MG63 (cell line): ENCODE data around the gene PKN1. TPM values are rescaled to one million over a fixed set of nuclear protein-coding genes. Genes with fewer than 3 reads are reported as not detected.
"Not testable (repeated sequence)": the region's sequence is repeated elsewhere in the genome, so short reads cannot be mapped to it uniquely, and the experiment has no call there.

Experiments used
- DNase-seq: peaks from one replicate; pipeline ENCODE4 v3.0.0-alpha.2; 2020
- H3K27me3 ChIP-seq: fragments of 250-450 bp; sonication (Bioruptor Pico); 2 replicates; pipeline ENCODE4 v1.5.1; 2020; ENCODE audit warnings: mild to moderate bottlenecking, moderate library complexity
- H3K36me3 ChIP-seq: fragments of 250-450 bp; sonication (Bioruptor Pico); 2 replicates; pipeline ENCODE4 v1.5.1; 2020; ENCODE audit warnings: mild to moderate bottlenecking, moderate library complexity
- H3K4me3 ChIP-seq: fragments of 250-450 bp; sonication (Bioruptor Pico); 2 replicates; pipeline ENCODE4 v1.5.1; 2020; ENCODE audit warnings: mild to moderate bottlenecking, moderate library complexity
- H3K9me3 ChIP-seq: fragments of 250-450 bp; sonication (Bioruptor Pico); 2 replicates; pipeline ENCODE4 v1.5.1; 2020; ENCODE audit warnings: mild to moderate bottlenecking, moderate library complexity
- total RNA-seq: library from RNA; depleted of rRNA; stranded (reverse); fragments of >200 nt; shearing (Covaris generic); gene quantifications from 2 replicates; pipeline ENCODE4 v1.2.3, GENCODE V29; 2014; ENCODE audit warnings: low replicate concordance; rRNA removed

PKN1 gene
- 105 and 128 TPM in 2 replicates for total RNA-seq

GRCh38 chr19:14432791-14433553 is at the start of gene PKN1:
Gene PKN1, plus strand, starts transcription at chr19:14433306. Its CDS starts 216 bp downstream, at chr19:14433522.
- H3K9me3 ChIP-seq = no peaks in the 10 kb centered on the region
- peak within 1 kb of the TSS; percentile 60 for H3K4me3 ChIP-seq
- H3K36me3 ChIP-seq = peaks cover 27% of the 10 kb centered on the region
- DNase-seq = peak; percentile 74
- no peaks in the 10 kb centered on the region for H3K27me3 ChIP-seq

GRCh38 chr19:14383661-14384555 is 49.2 kb upstream of the PKN1 start:
- Histone ChIP-seq H3K27me3 (no peaks in the 10 kb centered on the region), H3K4me3 (peak overlapping the region; percentile 85), H3K36me3 (peaks cover 29% of the 10 kb centered on the region), H3K9me3 (no peaks in the 10 kb centered on the region)
- peak; percentile 69 for DNase-seq

DNA sequence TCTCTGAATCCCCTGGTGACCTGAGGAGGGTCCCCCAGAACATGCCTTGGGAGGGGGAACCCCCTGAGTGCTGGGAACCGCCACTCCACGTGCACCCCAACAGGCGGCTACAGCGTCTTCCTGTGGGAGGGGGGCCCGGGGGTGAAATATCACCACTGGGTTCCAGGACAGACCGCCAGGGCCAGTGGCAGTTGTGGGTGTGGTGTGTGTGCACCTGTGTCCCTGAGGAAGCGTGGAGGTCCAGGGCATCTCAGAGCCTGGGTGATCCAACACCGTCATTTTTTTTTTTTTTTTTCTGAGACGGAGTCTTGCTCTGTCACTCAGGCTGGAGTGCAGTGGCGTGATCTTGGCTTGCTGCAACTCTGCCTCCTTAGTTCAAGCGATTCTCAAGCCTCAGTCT is 47.6 kb upstream of the PKN1 start:
- peaks cover 32% of the 10 kb centered on the region for H3K36me3 ChIP-seq

DNA sequence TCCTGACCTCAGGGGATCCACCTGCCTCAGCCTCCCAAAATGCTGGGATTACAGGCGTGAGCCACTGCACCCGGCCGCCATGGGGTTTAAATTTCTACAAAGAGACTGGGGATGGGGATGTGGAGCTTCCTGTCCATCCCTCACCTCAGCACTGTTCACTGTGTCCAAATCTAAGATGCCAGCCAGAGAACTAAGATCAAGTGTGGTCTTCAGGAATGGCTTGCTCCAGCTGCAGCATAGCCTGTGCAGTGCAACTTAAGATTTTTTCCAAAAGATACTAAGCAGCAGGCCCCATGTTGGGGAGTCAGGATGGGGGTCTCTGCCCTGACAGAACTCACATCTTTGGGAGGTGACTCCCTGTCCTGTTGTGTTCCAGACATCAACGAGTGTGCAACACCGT is 42.6 kb upstream of the PKN1 start:
- Histone ChIP-seq H3K36me3 (peaks cover 58% of the 10 kb centered on the region), H3K27me3 (no peaks in the 10 kb centered on the region), H3K4me3 (no peak overlapping the region), H3K9me3 (no peaks in the 10 kb centered on the region)
- no peak for DNase-seq

More for the DNA sequence above, 47.6 kb upstream of the PKN1 start:
- DNase-seq = no peak
- Histone ChIP-seq H3K27me3 (no peaks in the 10 kb centered on the region), H3K9me3 (no peaks in the 10 kb centered on the region), H3K4me3 (no peak overlapping the region)

GRCh38 chr19:14391156-14391821 is 41.8 kb upstream of the PKN1 start:
- DNase-seq = no peak
- Histone ChIP-seq H3K36me3 (peaks cover 62% of the 10 kb centered on the region), H3K27me3 (no peaks in the 10 kb centered on the region), H3K9me3 (no peaks in the 10 kb centered on the region), H3K4me3 (no peak overlapping the region)

- Histone ChIP-seq H3K4me3 (no peak overlapping the region), H3K36me3 (peaks cover 60% of the 10 kb centered on the region), H3K27me3 (no peaks in the 10 kb centered on the region), H3K9me3 (no peaks in the 10 kb centered on the region)
- DNase-seq = no peak
These were observed 39.8 kb upstream of the PKN1 start for GRCh38 chr19:14393329-14393728.

- no peak for DNase-seq
- Histone ChIP-seq H3K36me3 (peaks cover 61% of the 10 kb centered on the region), H3K9me3 (no peaks in the 10 kb centered on the region), H3K4me3 (no peak overlapping the region), H3K27me3 (no peaks in the 10 kb centered on the region)
These were observed 38.9 kb upstream of the PKN1 start for GRCh38 chr19:14394167-14394566.

GRCh38 chr19:14395262-14395661 is 37.8 kb upstream of the PKN1 start:
- H3K27me3 ChIP-seq = no peaks in the 10 kb centered on the region
- no peak for DNase-seq
- H3K36me3 ChIP-seq = peaks cover 61% of the 10 kb centered on the region
- H3K4me3 ChIP-seq = no peak overlapping the region
- H3K9me3 ChIP-seq = no peaks in the 10 kb centered on the region

DNA sequence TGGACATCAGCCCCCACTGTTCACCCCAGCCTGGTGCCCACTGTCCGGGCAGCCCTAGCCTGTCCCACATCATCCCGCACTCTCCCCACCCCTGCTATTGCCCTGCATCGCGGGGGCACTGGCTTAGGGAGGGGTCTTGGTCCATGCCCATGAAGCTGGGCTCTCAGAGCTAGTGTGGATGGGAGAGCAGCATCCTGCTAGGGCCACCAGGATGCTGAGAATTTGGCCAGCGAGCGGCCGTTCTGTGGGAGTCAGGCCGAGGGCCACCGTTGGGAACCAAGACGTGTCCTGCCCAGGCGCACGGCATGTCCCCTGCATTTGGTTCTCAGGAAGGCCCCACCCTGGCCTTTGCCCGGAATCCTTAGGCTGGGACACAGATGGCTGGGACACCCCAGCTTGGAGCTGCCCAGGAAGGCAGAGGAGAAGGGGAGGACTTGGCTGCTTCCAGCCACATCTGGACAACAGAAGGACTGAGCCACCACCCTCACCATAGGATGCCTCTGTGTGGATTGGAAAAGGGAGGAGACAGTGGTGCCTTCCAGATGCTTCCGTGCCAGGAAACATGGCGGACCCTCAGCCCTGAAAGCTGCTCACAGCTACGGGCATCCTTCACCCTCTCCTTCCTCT is 37.3 kb upstream of the PKN1 start:
- Histone ChIP-seq H3K27me3 (no peaks in the 10 kb centered on the region), H3K9me3 (no peaks in the 10 kb centered on the region), H3K4me3 (no peak overlapping the region), H3K36me3 (peaks cover 61% of the 10 kb centered on the region)
- no peak for DNase-seq

DNA sequence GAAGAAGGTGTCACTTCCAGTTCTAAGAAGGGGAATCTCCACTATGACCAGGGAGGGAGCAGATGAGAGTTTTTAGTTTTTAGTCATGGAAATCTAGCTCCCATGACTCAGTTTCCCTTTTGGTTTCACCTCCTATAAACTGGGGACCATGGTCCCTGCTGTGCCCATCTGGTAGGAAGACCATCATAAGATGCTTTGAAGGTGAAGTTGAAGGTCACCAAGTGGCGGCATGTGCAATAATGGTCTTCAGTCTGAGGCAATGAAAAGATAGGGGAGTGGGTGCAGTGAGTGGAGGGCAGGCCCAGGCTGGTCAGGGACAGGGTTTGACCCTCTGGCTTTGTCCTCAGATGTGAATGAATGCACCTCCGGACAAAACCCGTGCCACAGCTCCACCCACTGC is 36.4 kb upstream of the PKN1 start:
- DNase-seq = not testable (repeated sequence)

DNA sequence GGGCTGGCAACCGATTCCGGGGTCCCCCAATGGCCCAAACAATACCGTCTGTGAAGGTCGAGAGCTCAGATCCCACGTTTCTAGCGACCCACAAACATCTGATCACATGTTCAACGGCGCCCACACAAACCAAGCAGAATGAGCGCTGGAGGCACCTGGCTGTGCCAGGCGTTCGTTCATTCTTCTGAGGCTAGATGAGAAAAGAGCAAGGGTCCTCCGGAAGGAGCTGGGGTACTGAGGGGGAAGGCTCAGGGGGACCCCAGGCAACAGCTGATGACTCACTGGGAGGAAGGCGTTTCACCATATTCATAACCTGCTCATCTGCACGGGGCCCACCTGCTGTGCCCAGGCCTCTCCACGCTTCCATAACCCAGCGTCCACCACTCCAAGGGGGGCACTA is 35.9 kb upstream of the PKN1 start:
- H3K27me3 ChIP-seq, H3K9me3 ChIP-seq, DNase-seq, H3K4me3 ChIP-seq: not testable (repeated sequence)
- peaks cover 62% of the 10 kb centered on the region for H3K36me3 ChIP-seq

More for the DNA sequence above, 36.4 kb upstream of the PKN1 start:
- H3K27me3 ChIP-seq, H3K4me3 ChIP-seq, H3K9me3 ChIP-seq: not testable (repeated sequence)
- peaks cover 61% of the 10 kb centered on the region for H3K36me3 ChIP-seq

GRCh38 chr19:14400951-14401431 is 32.1 kb upstream of the PKN1 start:
- DNase-seq = peak; percentile 58
- peaks cover 61% of the 10 kb centered on the region for H3K36me3 ChIP-seq
- H3K4me3 ChIP-seq = no peak overlapping the region
- no peaks in the 10 kb centered on the region for H3K27me3 ChIP-seq
- H3K9me3 ChIP-seq = no peaks in the 10 kb centered on the region

DNA sequence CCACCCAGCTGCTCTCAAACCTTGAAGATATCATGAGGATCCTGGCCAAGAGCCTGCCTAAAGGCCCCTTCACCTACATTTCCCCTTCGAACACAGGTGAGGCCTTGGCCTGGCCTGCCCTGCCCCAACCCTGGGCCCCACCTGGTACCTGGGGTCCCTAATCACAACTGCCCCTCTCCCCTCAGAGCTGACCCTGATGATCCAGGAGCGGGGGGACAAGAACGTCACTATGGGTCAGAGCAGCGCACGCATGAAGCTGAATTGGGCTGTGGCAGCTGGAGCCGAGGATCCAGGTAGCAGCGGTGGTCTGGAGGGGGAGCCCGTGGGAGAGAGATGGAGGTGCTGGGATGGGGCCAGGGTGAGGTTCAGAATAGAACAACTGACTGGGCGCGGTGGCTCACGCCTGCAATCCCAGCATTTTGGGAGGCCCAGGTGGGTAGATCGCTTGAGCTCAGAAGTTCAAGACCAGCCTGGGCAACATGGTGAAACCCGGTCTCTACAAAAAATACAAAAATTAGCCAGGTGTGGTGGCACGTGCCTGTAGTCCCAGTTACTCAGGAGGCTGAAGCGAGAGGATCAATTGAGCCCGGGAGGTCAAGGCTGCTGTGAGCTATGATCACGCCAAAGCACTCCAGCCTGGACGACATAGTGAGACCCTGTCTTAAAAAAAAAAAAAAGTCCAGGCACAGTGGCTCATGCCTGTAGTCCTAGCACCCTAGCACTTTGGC is 31.5 kb upstream of the PKN1 start:
- Histone ChIP-seq H3K4me3 (no peak overlapping the region), H3K36me3 (peaks cover 60% of the 10 kb centered on the region), H3K27me3 (no peaks in the 10 kb centered on the region), H3K9me3 (no peaks in the 10 kb centered on the region)
- no peak for DNase-seq

- H3K4me3 ChIP-seq = no peak overlapping the region
- DNase-seq = peak; percentile 79
- no peaks in the 10 kb centered on the region for H3K27me3 ChIP-seq
- H3K9me3 ChIP-seq = no peaks in the 10 kb centered on the region
- H3K36me3 ChIP-seq = peaks cover 69% of the 10 kb centered on the region
These were observed 30.6 kb upstream of the PKN1 start for GRCh38 chr19:14402332-14403144.
